H1 (cell line): ENCODE data around the gene TTI1.

Source experiments
- CTCF ChIP-seq, 3 experiments: IDR thresholded peaks; 1 replicate in 2 of 3; 2 replicates in 1 of 3; pipeline versions ENCODE4 v1.5.1 to v1.6.1; 2011; ENCODE audit warnings: low read length in 3 of 3, mild to moderate bottlenecking in 3 of 3, inconsistent platforms in 2 of 3, low read depth in 1 of 3, moderate library complexity in 1 of 3; ENCODE audit not compliant: insufficient read depth in 1 of 3; ENCODE audit errors: control extremely low read depth in 1 of 3
- EP300 ChIP-seq, 2 experiments: IDR thresholded peaks; 1 replicate in 1 of 2; 2 replicates in 1 of 2; pipeline ENCODE4 v1.6.1; 2011 to 2012; ENCODE audit warnings: low read depth in 2 of 2, low read length in 2 of 2, mild to moderate bottlenecking in 2 of 2, borderline replicate concordance in 1 of 2, inconsistent platforms in 1 of 2, moderate library complexity in 1 of 2
- POLR2AphosphoS5 ChIP-seq: IDR thresholded peaks from 2 replicates; pipeline ENCODE4 v1.6.1; 2011; ENCODE audit warnings: low read depth, low read length
- SIN3A ChIP-seq, 2 experiments: IDR thresholded peaks in 1 of 2; conservative IDR thresholded peaks in 1 of 2; 2 replicates each; pipeline ENCODE4 v1.6.1; 2011 to 2012; ENCODE audit warnings: low read length in 2 of 2, improper control_type of control experiment in 1 of 2, low read depth in 1 of 2, mild to moderate bottlenecking in 1 of 2

GRCh38 chr20:37991157-37991866 is 41.9 kb downstream of the TTI1 start:
- TF ChIP-seq CTCF (IDR thresholded peaks at IDR 0.05; ENCODE audit: control extremely low read depth in 1 of 3, insufficient read depth in 1 of 3, low read depth in 1 of 3, low read length in 3 of 3) (no peak), EP300 (IDR thresholded peaks at IDR 0.05; ENCODE audit: borderline replicate concordance in 1 of 2, low read depth in 2 of 2, low read length in 2 of 2) (no peak), POLR2AphosphoS5 (no peak), SIN3A (conservative IDR thresholded peaks at IDR 0.05 in 1 of 2, IDR thresholded peaks at IDR 0.05 in 1 of 2; ENCODE audit: low read depth in 1 of 2, low read length in 2 of 2) (no peak)
